Endothelial cell (in vitro differentiated cells): ENCODE measurements around the gene MACF1. TPM values are rescaled to one million over a fixed set of nuclear protein-coding genes. Genes with fewer than 3 reads are reported as not detected.
A peak's percentile ranks its signal among the peaks of the same experiment; 100 is the strongest.
"Not testable (repeated sequence)": the region's sequence is repeated elsewhere in the genome, so short reads cannot be mapped to it uniquely, and the experiment has no call there.

ENCODE experiments used
- DNase-seq: peaks from one replicate; pipeline ENCODE4 v3.0.0; 2021; ENCODE audit warnings: low spot score
- H3K27ac Mint-ChIP-seq: one replicate; pipeline ENCODE4 v1.8.0; 2021; ENCODE audit warnings: mixed read lengths, inconsistent platforms; ENCODE audit not compliant: unreplicated experiment
- H3K27me3 Mint-ChIP-seq: one replicate; pipeline ENCODE4 v1.8.0; 2021; ENCODE audit warnings: mild to moderate bottlenecking, moderate library complexity, mixed read lengths, inconsistent platforms; ENCODE audit not compliant: unreplicated experiment
- H3K36me3 Mint-ChIP-seq: one replicate; pipeline ENCODE4 v1.8.0; 2021; ENCODE audit warnings: mild to moderate bottlenecking, low read depth, mixed read lengths, inconsistent platforms; ENCODE audit not compliant: unreplicated experiment
- H3K4me1 Mint-ChIP-seq: one replicate; pipeline ENCODE4 v1.8.0; 2021; ENCODE audit warnings: mild to moderate bottlenecking, mixed read lengths, inconsistent platforms; ENCODE audit not compliant: unreplicated experiment
- H3K4me3 Mint-ChIP-seq: one replicate; pipeline ENCODE4 v1.8.0; 2021; ENCODE audit warnings: mild to moderate bottlenecking, mixed read lengths, inconsistent platforms; ENCODE audit not compliant: unreplicated experiment
- H3K9me3 Mint-ChIP-seq: one replicate; pipeline ENCODE4 v1.8.0; 2021; ENCODE audit warnings: mixed read lengths, inconsistent platforms; ENCODE audit not compliant: unreplicated experiment
- CTCF ChIP-seq: fragments of 200-600 bp; sonication (generic); IDR thresholded peaks from one replicate; pipeline ENCODE4 v1.5.0; 2021; ENCODE audit warnings: antibody characterized with exemption; ENCODE audit not compliant: unreplicated experiment
- total RNA-seq: library from RNA; stranded (reverse); fragmentation: NEBNext Ultra II Directional; extraction: Animal tissue kit (Norgen Biotek cat#: 25700); gene quantifications from one replicate; pipeline ENCODE4 v1.2.1, GENCODE V29; 2021; ENCODE audit not compliant: unreplicated experiment

Gene MACF1
- total RNA-seq, 1 donor from 2014 or later: 511 TPM

- not testable (repeated sequence) for H3K27me3 Mint-ChIP-seq, H3K36me3 Mint-ChIP-seq, H3K4me3 Mint-ChIP-seq, H3K27ac Mint-ChIP-seq, H3K9me3 Mint-ChIP-seq, DNase-seq
- H3K4me1 Mint-ChIP-seq: peaks cover 16% of the 10 kb centered on the region
These were observed 307.8 kb downstream of the MACF1 start for GRCh38 chr1:39512234-39512847.

GRCh38 chr1:39514710-39515124 is 310.2 kb downstream of the MACF1 start:
- not testable (repeated sequence) for H3K4me3 Mint-ChIP-seq, H3K4me1 Mint-ChIP-seq, DNase-seq, H3K36me3 Mint-ChIP-seq, H3K27me3 Mint-ChIP-seq, H3K27ac Mint-ChIP-seq, H3K9me3 Mint-ChIP-seq

DNA sequence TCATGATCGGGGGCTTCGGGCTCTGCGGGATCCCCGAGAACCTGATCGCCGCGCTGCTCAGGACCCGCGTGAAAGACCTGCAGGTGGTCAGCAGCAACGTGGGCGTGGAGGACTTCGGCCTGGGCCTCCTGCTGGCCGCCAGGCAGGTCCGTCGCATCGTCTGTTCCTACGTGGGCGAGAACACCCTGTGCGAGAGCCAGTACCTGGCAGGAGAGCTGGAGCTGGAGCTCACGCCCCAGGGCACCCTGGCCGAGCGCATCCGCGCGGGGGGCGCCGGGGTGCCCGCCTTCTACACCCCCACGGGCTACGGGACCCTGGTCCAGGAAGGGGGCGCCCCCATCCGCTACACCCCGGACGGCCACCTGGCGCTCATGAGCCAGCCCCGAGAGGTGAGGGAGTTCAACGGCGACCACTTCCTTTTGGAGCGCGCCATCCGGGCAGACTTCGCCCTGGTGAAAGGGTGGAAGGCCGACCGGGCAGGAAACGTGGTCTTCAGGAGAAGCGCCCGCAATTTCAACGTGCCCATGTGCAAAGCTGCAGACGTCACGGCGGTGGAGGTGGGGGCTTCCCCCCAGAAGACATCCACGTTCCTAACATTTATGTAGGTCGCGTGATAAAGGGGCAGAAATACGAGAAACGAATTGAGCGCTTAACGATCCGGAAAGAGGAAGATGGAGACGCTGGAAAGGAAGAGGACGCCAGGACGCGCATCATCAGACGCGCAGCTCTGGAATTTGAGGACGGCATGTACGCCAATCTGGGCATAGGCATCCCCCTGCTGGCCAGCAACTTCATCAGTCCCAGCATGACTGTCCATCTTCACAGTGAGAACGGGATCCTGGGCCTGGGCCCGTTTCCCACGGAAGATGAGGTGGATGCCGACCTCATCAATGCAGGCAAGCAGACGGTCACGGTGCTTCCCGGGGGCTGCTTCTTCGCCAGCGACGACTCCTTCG is 310.9 kb downstream of the MACF1 start:
- not testable (repeated sequence) for H3K27me3 Mint-ChIP-seq, DNase-seq, H3K4me1 Mint-ChIP-seq, H3K9me3 Mint-ChIP-seq, H3K36me3 Mint-ChIP-seq, H3K27ac Mint-ChIP-seq, H3K4me3 Mint-ChIP-seq

DNA sequence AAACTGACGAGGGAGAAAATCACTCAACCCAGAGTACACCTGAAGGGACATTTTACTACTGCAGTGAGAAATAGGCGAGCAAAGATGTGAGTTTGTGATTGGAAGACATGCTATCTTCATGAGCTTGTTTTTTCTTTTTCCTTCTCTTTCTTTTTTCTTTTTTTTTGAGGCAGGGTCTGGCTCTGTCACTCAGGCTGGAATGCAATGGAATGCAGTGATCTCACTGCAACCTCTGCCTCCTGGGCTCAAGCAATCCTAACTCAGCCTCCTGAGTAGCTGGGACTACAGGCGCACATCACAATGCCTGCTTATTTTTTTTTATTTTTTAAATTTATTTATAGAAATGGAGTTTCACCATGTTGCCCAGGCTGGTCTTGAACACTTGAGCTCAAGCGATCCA is 312.3 kb downstream of the MACF1 start:
- not testable (repeated sequence) for H3K27ac Mint-ChIP-seq, DNase-seq, H3K9me3 Mint-ChIP-seq, H3K36me3 Mint-ChIP-seq, H3K4me1 Mint-ChIP-seq, H3K4me3 Mint-ChIP-seq, H3K27me3 Mint-ChIP-seq

DNA sequence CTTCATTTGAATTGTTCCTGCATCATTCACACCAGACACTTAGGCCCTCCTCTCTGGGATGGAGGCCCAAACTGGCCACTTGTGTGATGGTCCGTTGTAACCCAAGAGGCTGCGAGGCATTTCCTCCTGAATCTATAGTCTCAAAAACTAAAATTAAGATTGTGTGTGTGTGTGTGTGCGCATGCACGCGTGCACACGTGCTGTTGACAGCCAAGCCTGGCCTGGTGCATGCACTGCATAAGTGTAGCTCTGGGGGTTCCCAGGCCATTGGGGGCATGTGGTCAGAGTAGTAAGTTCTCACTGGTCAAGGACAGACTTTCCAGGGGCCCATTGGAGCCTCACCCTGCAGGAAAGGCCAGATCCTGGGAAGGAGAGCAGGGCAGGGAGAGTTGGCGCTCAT is 313.4 kb downstream of the MACF1 start:
- H3K27ac Mint-ChIP-seq, H3K4me1 Mint-ChIP-seq, H3K27me3 Mint-ChIP-seq, DNase-seq, H3K9me3 Mint-ChIP-seq, H3K4me3 Mint-ChIP-seq, H3K36me3 Mint-ChIP-seq: not testable (repeated sequence)

DNA sequence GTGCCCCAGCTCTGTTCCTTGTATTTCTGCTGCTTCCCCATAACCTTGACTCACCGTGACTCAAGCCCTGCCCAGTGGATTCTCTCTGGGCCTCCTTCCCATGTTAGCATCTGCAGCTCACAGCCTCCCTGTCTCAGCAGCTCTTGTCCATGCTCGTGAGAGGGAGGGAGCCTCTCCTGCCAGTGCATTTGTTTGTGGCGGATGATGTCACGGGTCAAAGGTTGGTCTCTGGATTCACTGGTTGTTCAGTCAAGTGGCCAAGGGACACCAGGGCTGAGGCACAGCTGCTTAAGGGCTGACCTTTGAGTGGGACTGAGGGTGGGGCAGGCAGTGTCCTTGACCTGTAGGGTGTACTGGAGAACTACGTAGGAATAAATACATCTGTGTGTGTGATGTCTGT is 314.9 kb downstream of the MACF1 start:
- H3K4me1 Mint-ChIP-seq, H3K27me3 Mint-ChIP-seq, H3K36me3 Mint-ChIP-seq, H3K9me3 Mint-ChIP-seq, DNase-seq, H3K4me3 Mint-ChIP-seq, H3K27ac Mint-ChIP-seq: not testable (repeated sequence)

- H3K27me3 Mint-ChIP-seq, H3K4me3 Mint-ChIP-seq, H3K4me1 Mint-ChIP-seq, DNase-seq, H3K27ac Mint-ChIP-seq, H3K9me3 Mint-ChIP-seq, H3K36me3 Mint-ChIP-seq: not testable (repeated sequence)
These were observed 317.7 kb downstream of the MACF1 start for GRCh38 chr1:39522221-39522620.

- H3K27me3 Mint-ChIP-seq: peaks cover 7% of the 10 kb centered on the region
- no peak for DNase-seq
- peak overlapping the region; percentile 30 for H3K27ac Mint-ChIP-seq
- no peaks in the 10 kb centered on the region for H3K4me1 Mint-ChIP-seq
- no peak for TF ChIP-seq CTCF
- H3K9me3 Mint-ChIP-seq: no peaks in the 10 kb centered on the region
- H3K4me3 Mint-ChIP-seq: no peak overlapping the region
- peaks cover 3% of the 10 kb centered on the region for H3K36me3 Mint-ChIP-seq
These were observed 318.4 kb downstream of the MACF1 start for GRCh38 chr1:39522661-39523567.
